CMK (cell line): Measurements from ENCODE around the gene DSCAM.

Experiments
- DNase-seq: peaks from one replicate; pipeline ENCODE4 v3.0.0-alpha.2; 2010; ENCODE audit warnings: low read depth

Gene DSCAM

DNA sequence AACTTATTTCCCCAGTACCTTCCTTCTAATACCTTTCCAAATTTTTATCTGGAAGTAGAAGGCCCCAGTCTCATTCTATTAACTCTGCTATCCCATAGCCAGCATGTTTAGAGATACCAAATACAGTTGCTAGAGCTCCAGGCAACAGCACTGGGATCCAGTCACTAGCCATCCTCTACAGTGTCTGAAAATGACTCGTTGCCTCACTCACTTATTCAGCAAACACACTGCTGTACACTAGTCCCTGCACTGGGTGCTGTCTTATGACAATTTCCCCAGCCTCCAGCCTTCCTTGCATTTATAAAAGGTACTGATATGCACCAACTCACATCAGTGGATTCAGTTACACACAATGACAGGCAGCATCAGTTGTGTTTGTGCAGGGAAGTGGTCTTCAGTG is 179.0 kb downstream of the DSCAM start:
- DNase-seq = no peak

DNA sequence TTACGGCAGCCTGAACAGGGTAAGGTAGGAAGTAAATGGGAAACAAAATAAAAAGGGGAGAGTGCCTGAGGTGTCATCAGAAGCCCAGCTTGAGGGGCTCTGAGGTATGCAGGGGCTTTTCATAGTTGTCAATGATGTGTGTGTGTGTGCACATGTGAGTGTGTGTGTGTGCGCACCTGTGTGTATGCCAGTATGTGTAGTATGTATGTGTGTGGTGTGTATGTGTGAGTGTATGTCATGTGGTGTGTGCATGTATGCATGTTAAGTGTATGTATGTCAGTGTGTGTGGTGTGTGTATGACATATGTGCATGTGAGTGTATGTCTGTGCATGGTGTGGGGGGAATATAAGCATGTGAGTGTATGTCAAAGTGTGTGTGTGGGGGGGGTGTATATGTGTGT is 184.1 kb downstream of the DSCAM start:
- no peak for DNase-seq

DNA sequence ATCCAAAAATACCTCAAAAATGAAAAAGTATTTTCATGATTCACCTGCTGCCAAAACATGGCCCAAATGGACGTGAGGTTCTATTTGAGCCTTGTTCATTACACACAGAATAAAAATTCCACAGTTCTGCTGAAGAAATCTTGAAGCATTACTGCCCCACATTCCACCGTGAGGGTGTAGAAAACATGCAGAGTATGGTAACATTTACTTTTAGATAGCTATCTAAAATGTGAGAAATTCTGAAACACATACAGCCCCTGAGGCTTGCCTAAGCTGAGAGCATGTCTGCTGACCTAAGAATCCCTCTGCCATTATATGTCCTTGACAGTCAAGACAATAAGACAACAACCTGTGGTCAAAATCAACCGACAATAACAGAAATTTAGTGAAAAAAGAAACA is 186.5 kb downstream of the DSCAM start:
- no peak for DNase-seq

DNA sequence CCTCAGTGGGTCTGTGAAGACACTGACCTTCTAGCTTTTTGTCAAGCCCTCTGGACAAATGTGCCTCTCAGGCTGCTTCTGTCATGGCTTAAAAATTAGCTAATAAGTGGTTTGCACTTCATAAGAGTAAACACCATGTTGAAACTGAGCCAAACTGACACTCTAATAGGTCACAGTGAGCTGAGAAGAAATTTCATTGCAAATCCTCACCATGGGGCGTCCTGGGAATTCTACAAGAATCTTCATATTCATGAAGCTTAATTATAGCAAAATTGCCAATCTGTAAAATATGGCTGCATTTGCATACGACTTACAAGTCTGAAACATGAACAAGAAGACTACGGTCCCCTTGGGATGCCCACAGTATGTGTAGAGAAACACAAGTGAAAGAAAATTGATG is 188.6 kb downstream of the DSCAM start:
- no peak for DNase-seq

DNA sequence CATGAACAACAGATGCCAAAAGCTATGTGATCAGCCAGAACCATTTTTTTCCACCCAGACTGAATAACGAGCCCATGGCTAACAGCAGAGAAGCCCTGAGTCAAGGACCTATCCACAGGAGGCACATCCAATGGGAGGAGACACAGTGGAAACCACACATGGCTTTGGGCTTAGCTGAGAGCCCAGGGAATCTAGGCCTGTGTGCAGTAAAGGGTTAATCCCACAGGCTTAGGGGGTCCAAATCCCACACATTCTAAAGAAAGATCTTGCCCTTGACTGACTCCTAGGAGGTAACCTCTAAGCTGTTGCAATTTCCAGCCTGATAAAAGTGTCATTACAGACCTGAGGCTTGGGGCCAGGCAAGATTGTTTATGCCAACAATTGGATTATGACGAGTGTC is 194.5 kb downstream of the DSCAM start:
- DNase-seq = no peak

DNA sequence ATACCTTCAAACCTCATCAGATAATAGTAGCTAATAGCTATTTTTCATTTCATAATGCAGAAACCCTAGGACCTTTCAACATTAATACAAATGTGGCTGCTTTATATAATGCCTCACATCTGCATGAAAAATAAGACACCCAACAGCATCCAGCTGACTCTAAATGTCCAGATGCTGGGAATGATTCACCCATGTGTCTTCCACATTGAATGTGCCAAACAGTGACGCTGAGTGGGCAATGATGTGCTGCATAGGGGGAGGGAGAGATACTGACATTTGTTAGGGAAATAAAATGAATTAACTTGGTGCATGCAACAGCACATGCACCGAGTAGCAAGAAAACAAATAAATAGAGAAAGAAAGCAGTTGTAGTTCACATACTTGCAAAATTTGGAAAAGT is 199.3 kb downstream of the DSCAM start:
- no peak for DNase-seq

DNA sequence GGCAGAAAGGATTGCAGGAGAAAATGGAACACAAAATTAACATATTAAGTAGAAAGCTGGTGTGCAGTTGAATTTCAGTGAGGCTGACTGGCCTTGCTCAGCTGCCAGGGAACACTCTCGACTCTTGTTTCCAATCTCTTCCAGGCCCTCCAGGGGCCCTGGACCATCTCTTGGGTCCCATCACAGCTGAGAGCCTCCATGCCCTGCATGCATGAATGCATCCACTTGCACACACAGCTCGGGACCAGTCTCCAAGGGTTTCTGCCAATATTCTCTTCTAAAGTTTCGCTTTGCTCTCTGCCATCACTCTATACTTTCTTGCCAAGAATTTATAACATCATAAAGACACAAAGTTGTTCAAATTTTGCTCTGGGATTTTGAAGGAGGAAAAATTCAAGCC is 200.3 kb downstream of the DSCAM start:
- DNase-seq = no peak

DNA sequence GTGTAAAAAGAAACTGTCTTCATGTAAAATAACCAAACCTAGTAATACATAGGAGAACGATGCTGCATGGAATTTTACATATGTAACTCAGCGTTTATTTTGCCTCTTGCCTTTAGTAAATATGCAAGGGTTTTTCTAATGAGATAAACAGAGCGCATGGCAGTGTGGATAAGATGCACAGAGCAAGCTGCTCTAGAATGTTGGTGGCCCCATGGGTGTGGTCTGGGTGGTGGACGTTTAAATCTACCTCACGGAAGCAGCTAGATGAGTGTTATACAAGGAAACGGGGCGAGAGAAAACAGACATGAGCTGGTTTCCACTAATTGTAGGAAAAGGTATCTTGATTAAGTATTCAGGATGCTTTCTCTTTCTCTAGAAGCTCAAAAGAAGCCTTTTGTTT is 205.9 kb downstream of the DSCAM start:
- no peak for DNase-seq

DNA sequence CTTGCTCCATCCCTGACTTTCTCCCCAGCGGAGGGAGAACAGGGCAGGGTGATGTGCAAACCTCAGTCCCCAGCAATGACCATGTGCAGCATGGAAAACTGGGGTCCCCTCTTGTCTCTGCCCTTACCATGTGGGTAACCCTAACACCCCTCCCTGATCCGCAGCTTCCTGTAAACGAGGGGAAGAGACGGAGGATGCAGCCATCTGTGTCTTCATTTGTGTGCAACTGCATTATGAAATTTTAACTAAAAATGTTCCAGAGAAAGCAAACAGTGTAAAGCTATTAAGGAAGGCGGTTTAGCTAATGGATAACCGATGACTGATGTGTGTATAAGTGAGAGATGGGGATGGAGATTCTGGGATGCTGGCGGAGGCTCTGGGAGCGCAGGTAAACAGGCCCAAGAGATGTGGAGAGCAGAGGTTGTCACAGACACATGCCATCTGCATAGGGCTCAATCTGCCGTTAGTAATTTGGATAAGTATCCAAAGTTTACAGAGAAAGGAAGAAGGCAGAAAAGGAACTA is 206.6 kb downstream of the DSCAM start:
- no peak for DNase-seq

DNA sequence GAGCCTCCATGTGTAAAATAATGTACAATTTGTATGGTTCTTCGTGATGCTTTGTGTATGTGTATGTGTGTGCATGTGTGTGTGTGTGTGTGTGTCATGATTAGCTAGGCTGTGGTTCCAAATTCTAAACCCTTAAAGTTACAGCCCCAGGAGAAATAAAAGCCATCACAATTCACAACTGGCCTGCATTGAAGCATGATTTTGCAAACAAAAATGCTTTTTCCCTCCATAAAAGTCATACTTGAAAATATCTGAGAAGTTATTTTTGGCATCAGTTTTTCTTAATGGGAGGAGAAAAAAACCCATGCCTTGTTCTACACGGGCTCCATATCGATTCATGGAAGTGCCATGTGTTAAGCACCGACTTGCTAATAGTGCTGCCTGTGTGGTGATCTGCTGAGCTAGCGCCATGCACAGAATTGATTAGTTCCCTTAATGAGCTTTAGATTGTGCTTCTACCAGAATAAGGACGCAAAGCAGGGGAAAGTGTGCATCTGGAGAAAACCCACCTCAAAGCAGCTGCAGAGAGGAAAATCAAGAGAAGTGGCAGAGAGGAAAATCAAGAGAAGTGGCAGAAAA is 207.3 kb downstream of the DSCAM start:
- no peak for DNase-seq

DNA sequence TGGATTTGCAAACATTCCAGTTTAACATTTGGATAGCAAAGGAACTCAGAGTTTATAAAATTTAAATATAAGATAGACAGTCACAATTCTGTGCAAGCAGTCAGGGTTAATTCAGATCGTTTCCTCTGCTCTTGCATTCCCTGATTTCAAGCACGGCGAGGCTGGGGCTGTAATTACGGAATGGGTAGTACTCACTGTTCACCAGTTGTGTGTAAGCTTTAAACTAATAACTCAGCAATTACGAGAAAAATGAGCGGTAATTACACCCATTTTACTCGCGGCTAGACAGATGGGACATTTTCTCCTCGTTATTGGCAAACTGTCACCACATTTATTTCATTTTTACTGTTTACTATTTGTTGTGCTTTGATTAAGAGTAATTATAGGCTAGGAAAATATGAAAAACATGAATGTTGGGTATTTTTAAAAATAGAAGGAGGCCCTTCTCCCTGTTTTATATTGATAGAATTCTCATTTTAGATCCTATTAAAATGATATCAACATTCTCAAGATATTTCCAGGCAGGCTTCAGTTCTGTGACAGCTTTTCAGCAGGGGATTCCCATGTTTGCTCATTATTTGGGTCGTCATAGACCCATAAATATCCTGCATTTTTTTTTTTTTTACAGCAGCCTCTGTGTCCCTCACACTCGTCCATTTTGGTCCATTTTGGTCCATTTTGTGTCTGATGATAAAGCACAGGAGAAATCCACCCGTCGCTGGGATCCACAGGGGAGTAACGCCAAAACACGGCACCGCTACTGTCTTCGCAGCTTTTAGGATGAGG is 208.3 kb downstream of the DSCAM start:
- no peak for DNase-seq

DNA sequence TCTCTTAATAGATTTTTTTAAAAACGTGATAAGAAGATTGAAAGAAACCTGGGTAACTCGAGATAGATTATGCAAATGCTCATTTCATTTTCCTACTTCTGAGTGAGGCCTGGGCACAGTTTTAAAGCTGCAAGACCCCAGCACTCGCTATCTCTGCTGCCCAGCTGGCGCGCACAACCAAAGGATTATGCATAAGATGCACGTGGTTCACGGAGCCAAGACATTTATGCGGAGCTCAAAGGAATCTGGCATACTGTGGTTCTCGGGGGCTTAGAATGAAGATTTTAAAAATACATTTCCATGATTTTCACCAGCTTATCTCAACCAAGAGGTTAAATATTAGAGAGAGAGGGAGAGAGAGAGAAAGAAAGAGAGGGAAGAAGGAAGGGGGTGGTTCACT is 210.9 kb downstream of the DSCAM start:
- no peak for DNase-seq

DNA sequence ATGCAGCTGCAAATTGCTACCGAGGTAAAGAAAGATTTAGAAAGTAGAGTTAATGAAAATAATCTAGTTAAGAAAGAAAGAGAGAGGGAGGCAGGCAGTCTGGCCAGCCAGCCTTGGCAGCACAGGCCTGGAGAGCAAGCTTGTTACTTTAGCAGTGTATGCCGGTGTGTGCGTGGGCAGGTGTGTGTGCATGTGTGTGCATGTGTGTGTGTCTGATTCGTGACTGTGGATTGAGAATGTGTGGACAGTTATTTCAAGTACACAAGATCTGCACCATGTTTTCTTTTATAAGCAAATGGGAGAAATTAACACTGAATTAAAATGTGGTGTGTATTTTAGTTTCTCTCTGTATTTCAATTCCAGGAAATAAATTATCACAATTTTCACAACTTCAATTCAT is 211.6 kb downstream of the DSCAM start:
- DNase-seq = no peak

DNA sequence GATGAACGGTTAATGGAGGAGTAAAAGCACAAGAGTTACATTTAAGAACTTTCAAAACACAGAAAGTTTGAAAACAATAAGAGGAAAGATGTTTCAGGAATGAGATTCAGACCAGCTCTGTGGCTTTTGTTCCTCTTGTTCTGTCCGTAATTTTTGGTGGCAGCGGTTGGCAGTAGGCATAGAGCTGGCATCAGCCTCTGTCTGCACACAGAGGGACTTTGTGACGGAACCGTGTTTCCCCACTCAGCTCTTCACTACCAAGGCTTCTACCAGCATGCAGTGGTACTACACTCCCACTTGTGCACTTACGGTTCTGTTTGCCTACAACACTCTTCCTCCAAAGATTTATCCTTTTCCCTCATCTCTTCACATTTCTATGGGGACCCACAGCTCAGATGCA is 212.8 kb downstream of the DSCAM start:
- DNase-seq = no peak

DNA sequence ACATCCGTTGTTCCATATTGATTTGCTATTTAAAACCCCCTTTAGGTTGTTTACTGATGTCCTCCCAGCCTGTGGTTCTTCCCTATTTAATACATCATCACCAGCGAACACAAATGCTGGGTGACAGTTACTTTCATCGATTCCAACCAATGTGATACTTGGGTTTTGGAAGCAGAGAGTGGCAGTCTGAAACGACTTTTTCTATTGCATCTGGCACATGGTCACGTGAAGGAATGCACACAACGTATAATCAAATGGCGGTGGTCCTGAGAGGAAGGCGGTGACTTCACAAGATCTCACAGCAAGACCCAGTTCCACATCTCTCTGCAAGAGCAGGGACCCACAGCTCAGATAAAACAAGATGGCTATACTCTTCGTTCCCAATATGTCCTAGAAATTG is 213.9 kb downstream of the DSCAM start:
- no peak for DNase-seq

DNA sequence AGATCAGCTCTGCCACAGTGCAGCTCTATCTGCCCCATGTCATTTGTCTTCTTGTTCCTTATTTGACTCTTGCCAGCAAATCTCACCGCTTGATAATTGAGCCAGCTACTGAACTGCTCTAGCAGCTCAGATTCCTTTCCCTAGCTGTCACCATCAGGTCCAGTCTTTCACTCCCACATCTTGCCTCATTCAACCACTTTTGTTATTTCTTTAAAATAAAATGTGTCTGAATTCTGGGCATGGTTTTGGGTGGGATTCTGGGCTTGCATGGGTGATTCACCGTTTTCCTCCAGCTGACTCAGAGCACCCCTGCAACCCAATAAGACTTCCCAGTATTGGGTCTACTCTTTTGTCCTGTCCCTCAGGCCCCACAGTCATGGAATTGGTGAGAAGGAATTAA is 215.7 kb downstream of the DSCAM start:
- no peak for DNase-seq

DNA sequence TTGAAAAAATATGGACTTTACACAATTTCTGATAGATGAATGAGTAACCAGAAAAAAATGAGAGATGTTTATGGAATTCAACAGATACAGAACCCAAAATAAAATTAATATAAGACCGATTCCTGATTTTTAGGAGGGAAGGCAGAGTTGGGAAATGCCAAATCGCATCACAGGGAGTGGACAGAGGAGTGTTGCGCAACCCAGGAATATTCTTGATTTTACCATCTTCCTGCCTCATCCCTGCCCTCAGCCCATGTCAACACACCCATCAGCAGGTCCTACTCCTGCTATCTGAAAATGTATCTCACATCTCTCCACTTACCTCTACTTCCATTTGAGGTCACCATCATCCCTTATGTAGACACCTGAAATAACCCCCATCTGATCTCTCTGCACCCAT is 221.0 kb downstream of the DSCAM start:
- no peak for DNase-seq

DNA sequence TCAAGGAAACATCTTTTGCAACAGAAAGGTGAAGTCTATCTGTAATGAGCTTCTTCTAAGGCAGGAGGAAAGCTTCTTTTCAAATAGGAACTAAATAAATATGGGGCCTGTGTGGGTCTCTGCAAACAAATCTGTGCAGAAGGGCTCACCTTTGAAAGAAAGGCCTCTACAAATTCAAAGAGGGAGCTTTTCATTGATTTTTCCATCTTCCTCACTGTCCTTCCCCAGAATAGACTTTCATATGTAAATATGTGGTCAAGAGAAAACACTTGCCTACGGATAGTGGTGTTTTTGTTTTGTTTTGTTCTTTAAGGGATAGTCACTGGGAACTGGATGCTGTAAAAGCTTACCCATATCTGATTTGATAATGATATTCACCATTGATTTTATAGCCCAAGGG is 223.4 kb downstream of the DSCAM start:
- DNase-seq = no peak

DNA sequence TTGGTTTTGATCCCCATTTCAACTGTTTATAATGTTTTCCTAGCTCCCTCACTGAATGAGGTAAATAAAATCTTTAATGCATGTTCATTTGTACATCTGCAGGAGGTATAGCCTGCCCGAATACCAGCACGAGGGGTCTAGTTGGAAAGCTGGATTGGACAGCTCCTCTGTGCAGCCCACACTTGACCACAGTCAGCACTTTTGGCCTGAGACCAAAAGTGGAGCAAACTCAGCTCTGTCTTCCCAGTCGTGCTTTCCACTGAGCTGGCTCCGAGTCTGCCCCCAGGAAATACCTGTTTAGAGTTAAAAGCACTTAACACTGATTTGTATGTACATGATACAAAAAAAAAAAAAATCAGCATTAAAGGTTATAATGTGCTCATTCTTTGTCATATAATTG is 224.4 kb downstream of the DSCAM start:
- no peak for DNase-seq

DNA sequence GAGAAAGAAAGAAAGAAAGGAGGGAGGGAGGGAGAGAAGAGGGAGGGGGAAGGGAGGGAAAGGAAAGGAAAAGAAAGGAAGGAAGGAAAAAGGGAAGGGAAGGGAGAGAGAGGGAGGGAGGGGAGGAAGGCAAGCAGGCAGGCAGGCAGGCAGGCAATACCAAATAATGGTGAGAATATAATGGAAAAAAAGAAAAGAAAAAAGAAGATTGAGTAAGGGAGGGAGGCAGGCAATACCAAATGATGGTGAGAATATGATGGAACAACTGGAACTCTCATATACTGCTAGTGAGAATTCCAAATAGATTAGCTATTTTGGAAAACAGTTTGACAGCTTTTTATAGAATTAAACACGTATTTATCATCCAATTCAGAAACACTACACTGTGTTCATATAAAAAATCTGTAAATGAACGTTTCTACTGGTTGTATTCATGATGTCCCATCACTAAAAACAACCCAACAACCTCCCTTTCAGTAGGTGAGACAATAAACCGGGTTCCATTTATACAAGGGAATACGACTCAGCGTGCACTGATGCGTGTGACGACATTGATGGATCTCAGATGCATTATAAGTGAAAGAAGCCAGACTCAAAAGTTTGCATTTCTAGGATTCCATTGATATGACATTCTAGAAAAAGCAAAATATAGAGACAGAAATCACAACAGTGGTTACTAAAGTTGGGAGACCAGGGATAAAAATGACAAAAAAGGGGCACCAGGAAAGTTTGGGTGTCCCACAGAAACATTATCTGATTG is 226.4 kb downstream of the DSCAM start:
- DNase-seq = no peak

DNA sequence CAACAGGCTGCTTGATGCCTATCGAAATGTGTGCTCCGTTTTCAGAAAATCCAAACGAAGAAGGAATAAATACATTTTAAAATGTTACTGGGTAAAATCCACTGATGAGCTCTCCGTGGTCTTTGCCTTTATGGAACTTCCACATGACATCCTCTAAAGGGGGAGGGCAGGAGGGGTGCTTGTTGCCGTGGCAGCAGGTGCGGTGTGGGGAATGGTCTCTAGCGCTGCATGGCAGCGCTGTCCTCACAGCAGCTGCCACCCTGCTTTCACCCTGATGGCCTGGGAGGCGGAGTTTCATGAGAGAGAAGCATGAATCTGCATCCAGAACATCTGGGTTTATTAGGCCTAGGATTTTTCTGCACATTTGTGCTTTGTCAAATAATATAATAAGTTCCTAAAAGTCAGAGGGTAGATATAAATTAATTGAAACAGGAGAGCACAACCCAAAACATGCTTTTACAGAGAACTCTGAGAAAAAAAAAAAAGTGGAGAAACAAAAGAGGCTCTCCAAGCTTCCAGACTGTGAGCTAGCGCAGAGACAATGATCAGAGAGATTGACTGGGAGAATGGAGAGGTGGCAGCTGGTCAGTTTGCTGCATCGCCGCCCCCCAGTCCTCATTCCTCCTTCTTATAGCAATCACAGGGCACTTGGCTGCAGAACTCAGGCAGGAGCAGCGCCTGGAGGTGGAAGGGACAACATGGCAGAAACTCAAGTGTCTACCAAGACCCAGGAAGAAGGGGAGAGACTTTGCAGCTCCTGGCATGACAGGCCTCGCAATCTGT is 228.6 kb downstream of the DSCAM start:
- no peak for DNase-seq

DNA sequence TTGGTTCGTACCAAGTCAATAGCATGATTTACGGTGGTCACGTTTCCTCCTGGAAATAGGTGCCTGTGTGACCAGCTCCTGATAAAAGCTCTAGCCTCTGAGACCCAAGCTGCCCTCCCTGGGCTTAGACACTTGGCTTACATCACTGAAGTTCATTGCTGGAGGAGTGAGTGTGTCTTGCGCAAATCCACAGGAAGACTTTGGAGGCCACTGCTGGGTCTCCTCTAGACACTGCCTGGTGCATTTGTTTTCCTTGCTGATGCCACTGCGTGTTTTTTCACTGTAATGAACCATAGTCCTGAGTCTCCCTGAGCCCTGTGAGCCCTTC is 230.6 kb downstream of the DSCAM start:
- no peak for DNase-seq
